ENCODE measurements around the gene EVA1B.

EVA1B gene

DNA sequence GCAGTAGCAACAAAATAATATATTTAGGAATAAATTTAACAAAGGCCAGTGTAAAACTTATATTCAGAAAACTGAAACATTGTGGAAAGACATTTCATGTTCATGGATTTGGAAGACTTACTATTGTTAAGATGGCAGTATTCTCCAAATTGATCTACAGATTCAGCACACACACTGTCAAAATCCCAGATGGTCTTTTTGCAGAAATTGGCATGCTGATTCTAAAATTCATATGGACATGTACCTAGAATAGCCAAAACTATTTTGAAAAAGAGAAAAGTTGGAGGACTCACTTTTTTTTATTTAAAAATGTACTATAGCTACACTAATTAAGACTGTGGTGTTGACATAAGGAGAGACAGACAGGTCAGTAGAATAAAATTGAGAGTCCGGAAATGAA lies 49.2 kb downstream of the EVA1B start:
- DNase-seq = no peak

DNA sequence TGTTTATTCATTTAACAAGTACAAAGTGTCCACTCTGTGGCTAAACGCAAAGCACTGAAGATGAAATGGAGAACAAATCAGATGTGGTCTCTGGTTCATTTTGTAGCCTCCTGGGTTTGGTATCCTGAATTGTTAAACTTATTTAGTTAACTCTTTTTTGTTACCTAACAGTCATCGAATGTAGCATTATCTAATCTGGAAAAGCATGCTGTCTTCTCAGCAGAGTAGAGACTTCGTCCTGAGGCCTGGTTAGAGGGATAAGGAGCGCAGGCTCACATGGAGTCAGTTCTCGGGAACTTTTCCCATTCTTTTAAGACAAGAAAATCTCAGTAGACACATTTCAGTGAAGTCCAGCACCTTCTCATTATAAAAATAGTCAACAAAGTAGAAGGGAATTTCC lies 50.4 kb downstream of the EVA1B start:
- no peak for DNase-seq

Measured in NCI-H510A treated with DMSO at 0.1 percent for 48 hours (cell line).